Measurements from ENCODE around the gene RAB11FIP2.

The RAB11FIP2 gene, protein sequence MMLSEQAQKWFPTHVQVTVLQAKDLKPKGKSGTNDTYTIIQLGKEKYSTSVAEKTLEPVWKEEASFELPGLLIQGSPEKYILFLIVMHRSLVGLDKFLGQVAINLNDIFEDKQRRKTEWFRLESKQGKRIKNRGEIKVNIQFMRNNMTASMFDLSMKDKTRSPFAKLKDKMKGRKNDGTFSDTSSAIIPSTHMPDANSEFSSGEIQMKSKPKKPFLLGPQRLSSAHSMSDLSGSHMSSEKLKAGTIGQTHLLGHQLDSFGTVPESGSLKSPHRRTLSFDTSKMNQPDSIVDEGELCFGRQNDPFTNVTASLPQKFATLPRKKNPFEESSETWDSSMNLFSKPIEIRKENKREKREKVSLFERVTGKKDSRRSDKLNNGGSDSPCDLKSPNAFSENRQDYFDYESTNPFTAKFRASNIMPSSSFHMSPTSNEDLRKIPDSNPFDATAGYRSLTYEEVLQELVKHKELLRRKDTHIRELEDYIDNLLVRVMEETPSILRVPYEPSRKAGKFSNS

DNA sequence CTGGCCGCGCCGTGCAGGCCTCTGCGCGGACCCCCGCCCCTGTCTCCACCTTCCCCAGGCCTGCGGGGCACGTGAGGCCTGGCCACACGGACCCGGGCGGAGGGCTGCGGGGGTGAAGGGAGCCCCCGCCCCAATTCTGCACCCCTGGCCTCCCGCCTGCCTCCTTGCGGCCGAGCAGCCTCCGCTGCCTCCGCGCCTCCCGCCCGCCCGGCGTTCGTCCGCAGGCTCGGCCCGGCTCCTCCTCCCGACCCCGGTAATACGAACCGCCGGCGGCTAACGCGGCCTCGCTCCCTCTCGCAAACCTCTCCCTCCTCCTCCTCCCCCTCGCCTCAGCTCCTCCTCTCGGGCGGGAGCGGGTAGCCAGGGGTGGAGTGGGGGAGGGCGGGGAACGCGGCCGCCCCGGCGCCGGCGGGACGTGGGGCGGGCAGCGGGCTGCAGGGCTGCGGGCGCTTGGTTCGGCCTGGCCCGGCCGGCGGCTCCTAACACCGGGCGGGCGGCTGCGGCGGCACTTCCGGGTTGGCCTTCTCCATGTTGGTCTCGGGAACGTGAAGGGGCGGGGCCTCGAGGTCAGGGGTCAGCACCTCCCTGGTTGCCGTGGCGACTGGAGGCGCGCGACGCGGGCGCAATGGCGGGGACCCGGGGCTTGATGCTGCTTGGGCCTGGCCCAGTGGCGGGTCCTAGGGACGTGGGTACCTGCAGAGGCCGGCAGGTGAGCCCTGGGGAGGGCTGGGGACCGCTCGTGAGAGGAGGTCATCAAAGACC, at the start of gene RAB11FIP2:
TSS of gene RAB11FIP2 (minus strand) at position 547 of the 762 bp plus-strand sequence. CDS start 778 bp downstream, outside the sequence.
- H3K27me3 ChIP-seq (ENCODE audit: insufficient read depth, poor library complexity, severe bottlenecking): no peaks in the 10 kb centered on the region
- TF ChIP-seq, protein P1, sequence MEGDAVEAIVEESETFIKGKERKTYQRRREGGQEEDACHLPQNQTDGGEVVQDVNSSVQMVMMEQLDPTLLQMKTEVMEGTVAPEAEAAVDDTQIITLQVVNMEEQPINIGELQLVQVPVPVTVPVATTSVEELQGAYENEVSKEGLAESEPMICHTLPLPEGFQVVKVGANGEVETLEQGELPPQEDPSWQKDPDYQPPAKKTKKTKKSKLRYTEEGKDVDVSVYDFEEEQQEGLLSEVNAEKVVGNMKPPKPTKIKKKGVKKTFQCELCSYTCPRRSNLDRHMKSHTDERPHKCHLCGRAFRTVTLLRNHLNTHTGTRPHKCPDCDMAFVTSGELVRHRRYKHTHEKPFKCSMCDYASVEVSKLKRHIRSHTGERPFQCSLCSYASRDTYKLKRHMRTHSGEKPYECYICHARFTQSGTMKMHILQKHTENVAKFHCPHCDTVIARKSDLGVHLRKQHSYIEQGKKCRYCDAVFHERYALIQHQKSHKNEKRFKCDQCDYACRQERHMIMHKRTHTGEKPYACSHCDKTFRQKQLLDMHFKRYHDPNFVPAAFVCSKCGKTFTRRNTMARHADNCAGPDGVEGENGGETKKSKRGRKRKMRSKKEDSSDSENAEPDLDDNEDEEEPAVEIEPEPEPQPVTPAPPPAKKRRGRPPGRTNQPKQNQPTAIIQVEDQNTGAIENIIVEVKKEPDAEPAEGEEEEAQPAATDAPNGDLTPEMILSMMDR (IDR thresholded peaks at IDR 0.05; ENCODE audit: poor library complexity, severe bottlenecking): peak; percentile 15
- H3K4me1 ChIP-seq (ENCODE audit: insufficient read depth, poor library complexity, severe bottlenecking): peaks cover 16% of the 10 kb centered on the region
- no peaks in the 10 kb centered on the region for H3K9me3 ChIP-seq (ENCODE audit: severe bottlenecking)
- peak within 1 kb of the TSS; percentile 68 for H3K27ac ChIP-seq (ENCODE audit: poor library complexity, severe bottlenecking)
- DNase-seq (ENCODE audit: low spot score) (peak; percentile 94), ATAC-seq (ENCODE audit: low read depth) (peak; percentile 82)
- H3K4me3 ChIP-seq (ENCODE audit: severe bottlenecking): peak within 1 kb of the TSS; percentile 76
- H3K36me3 ChIP-seq (ENCODE audit: low read depth): no peaks in the 10 kb centered on the region

DNA sequence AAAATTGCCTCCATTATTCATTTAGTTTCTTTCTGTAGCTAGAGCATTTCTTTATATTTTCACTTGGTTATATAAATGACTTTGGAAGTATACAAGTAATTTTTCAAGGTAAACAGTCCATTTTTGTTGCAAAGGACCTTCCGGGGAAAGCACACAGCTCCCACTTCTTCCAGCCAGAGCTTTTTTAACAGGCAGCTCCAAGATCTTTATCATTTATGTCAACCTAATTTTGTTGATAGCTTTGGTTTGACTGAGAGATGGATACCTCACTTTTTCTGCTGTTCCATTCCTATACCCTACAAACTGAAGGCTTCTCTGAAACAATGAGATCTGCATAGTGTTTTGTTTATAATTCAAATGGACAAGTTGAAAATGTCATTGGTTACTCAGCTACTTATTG, 49.3 kb upstream of the RAB11FIP2 start:
- Histone ChIP-seq H3K27ac (ENCODE audit: poor library complexity, severe bottlenecking) (no peak overlapping the region), H3K27me3 (ENCODE audit: insufficient read depth, poor library complexity, severe bottlenecking) (no peaks in the 10 kb centered on the region), H3K36me3 (ENCODE audit: low read depth) (no peaks in the 10 kb centered on the region), H3K4me1 (ENCODE audit: insufficient read depth, poor library complexity, severe bottlenecking) (no peaks in the 10 kb centered on the region), H3K4me3 (ENCODE audit: severe bottlenecking) (no peak overlapping the region), H3K9me3 (ENCODE audit: severe bottlenecking) (no peaks in the 10 kb centered on the region)
- TF ChIP-seq, protein P1 (IDR thresholded peaks at IDR 0.05; ENCODE audit: poor library complexity, severe bottlenecking): no peak
- ATAC-seq (ENCODE audit: low read depth): no peak
- no peak for DNase-seq (ENCODE audit: low spot score)

DNA sequence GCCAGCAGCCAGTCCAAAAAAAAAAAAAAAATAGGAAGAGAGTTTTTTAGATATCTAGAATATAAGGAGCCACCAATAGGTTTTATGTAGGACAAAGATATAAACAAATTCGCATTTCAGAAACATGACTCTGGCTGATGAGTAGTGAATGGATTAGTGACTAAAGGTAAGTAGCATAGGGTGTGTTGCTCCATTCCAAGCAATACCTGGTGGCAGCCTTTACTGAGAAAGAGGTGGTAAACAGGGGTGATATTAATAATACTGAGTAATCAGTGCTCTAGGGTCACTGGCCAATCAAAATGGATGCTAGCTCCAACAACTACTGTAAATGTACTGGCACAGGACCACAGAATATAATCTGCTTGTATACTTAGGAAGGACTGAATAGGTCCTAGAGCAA, 45.5 kb upstream of the RAB11FIP2 start:
- no peaks in the 10 kb centered on the region for H3K27me3 ChIP-seq (ENCODE audit: insufficient read depth, poor library complexity, severe bottlenecking)
- no peak for DNase-seq (ENCODE audit: low spot score)

DNA sequence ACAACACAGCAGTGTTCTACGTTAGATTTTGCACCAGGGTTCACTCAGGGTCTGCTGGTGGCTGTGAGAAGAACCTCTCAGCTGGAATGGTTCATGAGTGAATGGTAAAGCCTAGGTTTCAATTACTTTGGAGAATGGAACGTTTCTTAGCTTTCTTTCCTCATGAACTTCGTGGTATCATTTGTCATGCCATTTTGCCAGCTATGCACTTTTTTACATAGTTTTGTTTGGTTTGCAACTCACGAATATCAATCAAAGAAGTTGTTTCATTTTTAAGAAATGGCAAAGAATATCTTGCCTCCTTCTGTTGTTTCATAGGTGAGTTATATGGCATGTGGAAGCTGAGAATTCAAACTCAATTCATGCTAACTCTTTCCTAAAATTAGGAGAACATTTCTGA, 34.1 kb upstream of the RAB11FIP2 start:
- H3K27ac ChIP-seq (ENCODE audit: poor library complexity, severe bottlenecking): no peak overlapping the region
- ATAC-seq (ENCODE audit: low read depth): no peak
- no peaks in the 10 kb centered on the region for H3K36me3 ChIP-seq (ENCODE audit: low read depth)
- no peaks in the 10 kb centered on the region for H3K9me3 ChIP-seq (ENCODE audit: severe bottlenecking)
- no peaks in the 10 kb centered on the region for H3K27me3 ChIP-seq (ENCODE audit: insufficient read depth, poor library complexity, severe bottlenecking)
- H3K4me3 ChIP-seq (ENCODE audit: severe bottlenecking): no peak overlapping the region
- no peaks in the 10 kb centered on the region for H3K4me1 ChIP-seq (ENCODE audit: insufficient read depth, poor library complexity, severe bottlenecking)
- TF ChIP-seq, protein P1 (IDR thresholded peaks at IDR 0.05; ENCODE audit: poor library complexity, severe bottlenecking): no peak
- no peak for DNase-seq (ENCODE audit: low spot score)

More for the DNA sequence above, 45.5 kb upstream of the RAB11FIP2 start:
- Histone ChIP-seq H3K4me1 (ENCODE audit: insufficient read depth, poor library complexity, severe bottlenecking) (no peaks in the 10 kb centered on the region), H3K36me3 (ENCODE audit: low read depth) (no peaks in the 10 kb centered on the region), H3K4me3 (ENCODE audit: severe bottlenecking) (no peak overlapping the region), H3K27ac (ENCODE audit: poor library complexity, severe bottlenecking) (no peak overlapping the region), H3K9me3 (ENCODE audit: severe bottlenecking) (no peaks in the 10 kb centered on the region)
- ATAC-seq (ENCODE audit: low read depth): no peak
- TF ChIP-seq, protein P1 (IDR thresholded peaks at IDR 0.05; ENCODE audit: poor library complexity, severe bottlenecking): no peak

All from RWPE2 (cell line).